Parathyroid adenoma (tissue), 2 donors: Measurements from ENCODE around the gene NAA15.
"Not testable (repeated sequence)": the region's sequence is repeated elsewhere in the genome, so short reads cannot be mapped to it uniquely, and the experiment has no call there.

ENCODE experiments used
- H2AFZ ChIP-seq: fragments of 300-600 bp; sonication (generic); one replicate; pipeline ENCODE4 v1.7.0; 2017; ENCODE audit warnings: antibody characterized with exemption, mild to moderate bottlenecking
- H3K27ac ChIP-seq: fragments of 300-600 bp; sonication (generic); one replicate; pipeline ENCODE4 v1.7.0; 2017
- H3K27me3 ChIP-seq: fragments of 300-600 bp; sonication (generic); one replicate; pipeline ENCODE4 v1.7.0; 2017; ENCODE audit warnings: low read length; ENCODE audit not compliant: control insufficient read depth, insufficient read depth
- H3K36me3 ChIP-seq: fragments of 300-600 bp; sonication (generic); one replicate; pipeline ENCODE4 v1.7.0; 2017; ENCODE audit warnings: low read length; ENCODE audit not compliant: control insufficient read depth, insufficient read depth
- H3K4me1 ChIP-seq: fragments of 300-600 bp; sonication (generic); one replicate; pipeline ENCODE4 v1.7.0; 2017; ENCODE audit warnings: control low read depth
- H3K4me2 ChIP-seq: fragments of 300-600 bp; sonication (generic); one replicate; pipeline ENCODE4 v1.7.0; 2017; ENCODE audit warnings: low read length
- H3K4me3 ChIP-seq: fragments of 300-600 bp; sonication (generic); one replicate; pipeline ENCODE4 v1.7.0; 2017; ENCODE audit warnings: low read depth, low read length
- H3K79me2 ChIP-seq: fragments of 300-600 bp; sonication (generic); one replicate; pipeline ENCODE4 v1.7.0; 2017; ENCODE audit warnings: control low read depth
- H3K9ac ChIP-seq: fragments of 300-600 bp; sonication (generic); one replicate; pipeline ENCODE4 v1.7.0; 2017; ENCODE audit warnings: mild to moderate bottlenecking
- H3K9me3 ChIP-seq: fragments of 300-600 bp; sonication (generic); one replicate; pipeline ENCODE4 v1.7.0; 2017; ENCODE audit warnings: low read length; ENCODE audit not compliant: control insufficient read depth
- TF ChIP-seq, protein P1 (sequence below): fragments of 300-600 bp; sonication (generic); IDR thresholded peaks from one replicate; pipeline ENCODE4 v1.7.0; 2017; ENCODE audit warnings: antibody characterized with exemption, mild to moderate bottlenecking
- donor health status: primary hyperparathyroidism.

The NAA15 gene

DNA sequence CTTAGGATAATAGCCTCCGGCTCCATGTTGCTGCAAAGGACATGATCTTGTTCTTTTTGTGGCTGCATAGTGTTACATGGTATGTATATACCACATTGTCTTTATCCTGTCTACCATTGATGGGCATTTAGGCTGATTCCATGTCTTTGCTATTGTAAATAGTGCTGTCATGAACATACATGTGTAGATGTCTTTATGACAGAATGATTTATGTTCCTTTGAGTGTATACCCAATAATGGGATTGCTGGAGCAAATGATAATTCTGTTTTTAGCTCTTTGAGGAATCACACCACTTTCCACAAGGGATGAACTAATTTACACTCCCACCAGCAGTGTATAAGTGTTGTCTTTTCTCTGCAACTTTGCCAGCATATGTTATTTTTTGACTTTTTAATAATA lies 157.2 kb downstream of the NAA15 start:
- H3K4me3 ChIP-seq = no peak overlapping the region
- H3K4me2 ChIP-seq = no peak overlapping the region
- TF ChIP-seq, protein P1, sequence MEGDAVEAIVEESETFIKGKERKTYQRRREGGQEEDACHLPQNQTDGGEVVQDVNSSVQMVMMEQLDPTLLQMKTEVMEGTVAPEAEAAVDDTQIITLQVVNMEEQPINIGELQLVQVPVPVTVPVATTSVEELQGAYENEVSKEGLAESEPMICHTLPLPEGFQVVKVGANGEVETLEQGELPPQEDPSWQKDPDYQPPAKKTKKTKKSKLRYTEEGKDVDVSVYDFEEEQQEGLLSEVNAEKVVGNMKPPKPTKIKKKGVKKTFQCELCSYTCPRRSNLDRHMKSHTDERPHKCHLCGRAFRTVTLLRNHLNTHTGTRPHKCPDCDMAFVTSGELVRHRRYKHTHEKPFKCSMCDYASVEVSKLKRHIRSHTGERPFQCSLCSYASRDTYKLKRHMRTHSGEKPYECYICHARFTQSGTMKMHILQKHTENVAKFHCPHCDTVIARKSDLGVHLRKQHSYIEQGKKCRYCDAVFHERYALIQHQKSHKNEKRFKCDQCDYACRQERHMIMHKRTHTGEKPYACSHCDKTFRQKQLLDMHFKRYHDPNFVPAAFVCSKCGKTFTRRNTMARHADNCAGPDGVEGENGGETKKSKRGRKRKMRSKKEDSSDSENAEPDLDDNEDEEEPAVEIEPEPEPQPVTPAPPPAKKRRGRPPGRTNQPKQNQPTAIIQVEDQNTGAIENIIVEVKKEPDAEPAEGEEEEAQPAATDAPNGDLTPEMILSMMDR = no peak
- no peak overlapping the region for H2AFZ ChIP-seq
- no peaks in the 10 kb centered on the region for H3K27me3 ChIP-seq
- H3K9me3 ChIP-seq = no peaks in the 10 kb centered on the region
- H3K9ac ChIP-seq = no peak overlapping the region
- peaks cover 18% of the 10 kb centered on the region for H3K79me2 ChIP-seq
- no peaks in the 10 kb centered on the region for H3K36me3 ChIP-seq
- H3K4me1 ChIP-seq = no peaks in the 10 kb centered on the region
- no peak overlapping the region for H3K27ac ChIP-seq

DNA sequence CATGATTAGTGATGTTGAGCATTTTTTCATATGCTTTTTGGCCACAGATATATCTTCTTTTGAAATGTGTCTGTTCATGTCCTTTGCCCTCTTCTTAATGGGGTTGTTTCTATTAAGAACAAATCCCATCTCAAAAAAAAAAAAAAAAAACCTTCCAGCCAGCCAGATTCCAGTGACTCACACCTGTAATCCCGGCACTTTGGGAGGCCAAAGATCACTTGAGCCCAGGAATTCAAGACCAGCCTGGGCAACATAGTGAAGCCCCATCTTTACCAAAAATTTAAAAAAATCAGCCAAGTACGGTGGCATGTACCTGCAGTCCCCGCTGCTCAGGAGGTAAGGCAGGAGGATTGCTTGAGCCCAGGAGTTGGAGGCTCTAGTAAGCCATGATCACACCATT lies 157.7 kb downstream of the NAA15 start:
- Histone ChIP-seq H3K79me2 (peaks cover 22% of the 10 kb centered on the region), H3K36me3 (no peaks in the 10 kb centered on the region), H3K9me3 (no peaks in the 10 kb centered on the region), H3K4me1 (no peaks in the 10 kb centered on the region), H3K4me3 (no peak overlapping the region), H3K9ac (no peak overlapping the region), H3K27me3 (no peaks in the 10 kb centered on the region), H2AFZ (no peak overlapping the region), H3K4me2 (no peak overlapping the region), H3K27ac (no peak overlapping the region)
- TF ChIP-seq, protein P1 = no peak

DNA sequence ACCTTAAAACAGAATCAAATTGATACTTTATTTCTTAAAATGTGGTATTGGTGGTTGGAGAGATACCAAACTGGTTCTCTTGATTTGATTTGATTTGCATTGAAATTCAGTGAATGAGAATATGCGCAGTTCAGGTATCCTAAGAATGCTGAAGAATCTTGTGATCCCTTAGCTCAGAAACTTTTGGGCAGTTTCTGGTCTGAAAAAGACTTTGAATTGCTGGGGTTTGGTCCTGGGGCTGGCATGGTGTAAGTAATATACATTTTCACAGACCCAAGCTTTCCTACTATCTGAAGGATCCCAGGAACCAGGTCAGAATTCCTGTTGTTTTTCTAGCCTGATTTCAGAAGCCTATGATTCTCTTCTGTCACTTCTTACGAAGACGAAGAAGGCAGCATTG lies 159.3 kb downstream of the NAA15 start:
- H2AFZ ChIP-seq = no peak overlapping the region
- H3K9ac ChIP-seq = no peak overlapping the region
- no peaks in the 10 kb centered on the region for H3K4me1 ChIP-seq
- no peaks in the 10 kb centered on the region for H3K27me3 ChIP-seq
- peaks cover 16% of the 10 kb centered on the region for H3K79me2 ChIP-seq
- H3K9me3 ChIP-seq = no peaks in the 10 kb centered on the region
- no peak overlapping the region for H3K4me2 ChIP-seq
- no peaks in the 10 kb centered on the region for H3K36me3 ChIP-seq
- TF ChIP-seq, protein P1 = no peak
- H3K27ac ChIP-seq = no peak overlapping the region
- H3K4me3 ChIP-seq = no peak overlapping the region

DNA sequence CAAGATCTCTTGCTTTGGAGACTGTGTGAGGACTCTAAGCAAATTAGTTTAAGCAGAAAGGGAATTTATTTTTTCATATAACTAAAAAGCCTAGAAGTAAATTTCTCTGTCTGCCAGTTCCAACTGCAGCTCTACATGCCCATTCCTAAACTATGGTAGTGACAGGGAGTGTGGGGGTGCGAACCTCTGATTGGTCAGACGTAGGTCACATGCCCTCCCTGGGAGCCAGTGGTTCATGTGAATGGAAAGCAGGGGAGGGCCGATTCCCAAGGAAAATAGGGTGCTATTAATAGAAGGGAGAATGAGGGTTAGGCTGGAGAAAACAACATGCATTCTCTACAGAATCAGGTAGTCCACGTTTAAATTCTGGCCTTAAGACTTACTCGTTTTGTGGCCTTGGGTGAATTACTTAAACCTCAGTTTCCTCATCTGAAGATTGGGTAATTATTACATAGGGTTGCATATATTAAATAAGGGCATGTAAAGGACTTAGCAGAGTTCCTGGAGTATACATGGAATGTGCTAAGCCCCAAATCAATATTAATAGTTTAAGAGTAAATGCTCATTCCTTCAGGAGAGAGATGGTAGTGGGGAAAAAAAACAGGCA lies 159.8 kb downstream of the NAA15 start:
- Histone ChIP-seq H2AFZ (no peak overlapping the region), H3K4me3 (no peak overlapping the region), H3K27ac (no peak overlapping the region), H3K4me2 (no peak overlapping the region), H3K79me2 (peaks cover 16% of the 10 kb centered on the region), H3K4me1 (no peaks in the 10 kb centered on the region), H3K27me3 (no peaks in the 10 kb centered on the region), H3K9ac (no peak overlapping the region), H3K36me3 (no peaks in the 10 kb centered on the region), H3K9me3 (no peaks in the 10 kb centered on the region)
- TF ChIP-seq, protein P1 = no peak

DNA sequence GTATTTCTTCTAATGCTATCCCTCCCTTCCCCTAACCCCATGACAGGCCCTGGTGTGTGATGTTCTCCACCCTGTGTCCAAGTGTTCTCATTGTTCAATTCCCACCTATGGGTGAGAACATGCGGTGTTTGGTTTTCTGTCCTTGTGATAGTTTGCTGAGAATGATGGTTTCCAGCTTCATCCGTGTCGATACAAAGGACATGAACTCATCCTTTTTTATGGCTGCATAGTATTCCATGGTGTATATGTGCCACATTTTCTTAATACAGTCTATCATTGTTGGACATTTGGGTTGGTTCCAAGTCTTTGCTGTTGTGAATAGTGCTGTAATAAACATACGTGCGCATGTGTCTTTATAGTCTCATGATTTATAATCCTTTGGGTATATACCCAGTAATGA lies 163.2 kb downstream of the NAA15 start:
- H3K4me2 ChIP-seq, H3K9me3 ChIP-seq, H3K27ac ChIP-seq, H3K4me1 ChIP-seq, H3K9ac ChIP-seq, H2AFZ ChIP-seq, H3K36me3 ChIP-seq, H3K79me2 ChIP-seq, H3K4me3 ChIP-seq, H3K27me3 ChIP-seq: not testable (repeated sequence)
